IPS-NIHi11 (cell line): Measurements from ENCODE around the gene GRIN2A.

Experiments used
- DNase-seq: peaks from one replicate; pipeline ENCODE4 v3.0.0; 2012; ENCODE audit warnings: mixed read lengths, low spot score

GRIN2A gene

DNA sequence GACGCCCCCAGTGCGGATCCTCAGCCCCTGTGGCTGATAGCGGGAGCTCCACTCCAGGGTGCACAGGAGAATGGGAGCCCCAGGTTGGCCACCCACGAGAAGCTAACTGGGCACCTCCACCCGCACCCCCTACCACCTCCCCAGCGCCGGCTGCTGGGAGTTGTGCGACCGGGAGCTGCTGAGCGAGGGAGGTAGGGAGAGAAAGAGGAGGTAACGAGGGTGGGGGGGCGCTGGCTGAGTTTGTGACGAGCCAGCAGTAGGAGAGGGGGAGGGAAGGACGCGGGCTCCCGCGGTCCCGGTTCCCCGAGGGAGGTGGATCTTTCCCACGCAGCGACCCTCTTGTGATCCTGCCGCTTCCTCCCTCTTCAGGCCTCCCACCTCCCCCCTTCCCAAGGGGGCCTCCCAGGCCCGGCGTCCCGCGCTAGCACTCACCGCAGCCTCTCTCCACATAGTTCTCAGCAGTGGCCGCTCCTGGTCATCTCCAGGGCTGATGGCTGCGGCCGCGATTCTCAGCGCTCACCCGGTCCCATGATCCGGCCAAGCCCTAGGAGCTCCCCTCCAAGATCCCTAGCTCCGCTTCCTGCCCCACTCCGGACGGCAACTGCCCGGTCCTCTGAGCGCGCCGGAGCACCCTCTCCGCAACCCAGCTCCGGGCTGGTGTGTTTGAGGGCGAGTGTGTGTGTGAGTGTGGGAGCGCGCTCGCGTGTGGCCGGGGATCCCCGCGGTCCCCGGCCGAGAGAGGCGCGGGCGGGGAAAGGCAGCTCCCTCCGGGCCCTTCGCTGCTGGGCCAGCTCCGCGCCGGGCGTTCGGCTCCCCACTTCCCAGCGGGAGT lies at the start of gene GRIN2A:
GRIN2A (minus strand) TSS at position 207 of the 832 bp plus-strand sequence. CDS start 2,017 bp downstream, outside the sequence.
- peak; percentile 71 for DNase-seq

GRCh38 chr16:10231563-10231962 lies 49.3 kb upstream of the GRIN2A start:
- no peak for DNase-seq

DNA sequence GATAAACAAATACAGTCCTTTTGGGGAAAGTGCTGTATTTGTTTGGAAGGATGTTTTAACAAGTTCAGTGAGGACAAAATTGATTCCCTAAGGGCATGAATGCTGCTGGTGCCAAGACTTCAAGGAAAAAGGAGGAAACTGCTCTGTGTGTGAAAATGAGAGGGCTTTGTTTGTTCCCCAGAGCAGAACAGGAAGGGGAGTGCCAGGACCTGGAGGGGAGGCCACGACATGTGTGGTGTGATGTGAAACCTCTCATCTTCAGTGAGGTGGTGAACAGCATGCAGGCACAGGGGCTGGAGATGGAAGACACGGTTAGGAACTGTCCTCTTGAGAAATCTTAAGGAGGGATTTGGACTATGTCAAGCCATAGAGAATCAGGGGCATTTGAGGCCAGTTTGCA lies 46.6 kb upstream of the GRIN2A start:
- DNase-seq: no peak

DNA sequence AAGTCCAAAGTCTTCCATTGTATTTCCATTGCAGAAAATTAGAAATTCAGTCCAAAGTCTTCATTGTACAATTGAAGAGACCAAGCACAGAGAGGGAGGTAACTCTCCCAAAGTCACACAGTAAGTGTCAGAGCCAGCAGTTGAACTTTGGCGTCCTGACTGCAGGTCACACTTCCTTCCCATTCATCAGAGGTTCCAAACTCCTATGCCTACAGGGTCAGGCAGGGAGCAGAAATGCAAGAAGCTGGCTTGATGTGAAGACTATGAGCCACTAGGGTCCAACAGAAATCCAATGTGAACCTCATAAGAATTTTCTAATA lies 44.7 kb upstream of the GRIN2A start:
- no peak for DNase-seq

DNA sequence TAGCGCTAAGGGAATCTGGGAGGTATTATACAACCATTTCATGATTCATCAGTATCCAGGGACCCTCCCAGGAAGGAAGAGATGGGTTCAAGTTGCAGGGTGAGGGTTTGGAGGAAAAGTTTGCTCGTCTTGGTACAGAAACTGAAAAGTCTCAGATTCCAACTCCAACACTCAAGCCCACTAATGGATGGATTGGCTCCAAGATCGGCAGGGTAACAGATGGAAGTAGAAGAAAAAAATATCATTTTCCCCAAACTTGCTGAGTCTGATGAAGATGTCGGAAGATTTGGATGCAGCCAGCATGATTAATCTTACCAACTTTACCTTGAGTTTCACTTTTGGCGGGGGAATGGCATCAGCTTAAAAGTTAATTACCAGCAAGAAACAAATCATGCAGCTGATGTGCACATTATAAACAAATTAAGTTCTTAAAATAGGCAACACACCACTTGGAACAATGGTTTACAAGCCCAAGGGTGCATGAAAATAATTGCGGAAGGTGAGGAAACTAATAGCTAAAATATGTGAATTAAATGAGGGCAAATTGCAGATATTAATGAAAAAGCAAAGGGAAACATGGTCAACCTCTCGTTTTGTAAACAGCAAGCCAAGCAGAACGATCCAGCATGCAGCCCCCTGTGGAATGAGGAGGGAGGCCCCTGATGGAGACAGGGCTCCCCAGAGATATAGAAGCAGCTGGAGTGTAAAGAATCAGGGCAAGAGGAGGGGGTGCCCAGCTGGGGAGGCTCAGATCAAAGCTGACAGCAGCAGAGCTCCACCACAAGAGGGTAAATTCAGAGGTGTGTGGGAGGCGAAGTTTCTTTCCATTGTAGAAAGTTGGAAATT lies 44.1 kb upstream of the GRIN2A start:
- no peak for DNase-seq

DNA sequence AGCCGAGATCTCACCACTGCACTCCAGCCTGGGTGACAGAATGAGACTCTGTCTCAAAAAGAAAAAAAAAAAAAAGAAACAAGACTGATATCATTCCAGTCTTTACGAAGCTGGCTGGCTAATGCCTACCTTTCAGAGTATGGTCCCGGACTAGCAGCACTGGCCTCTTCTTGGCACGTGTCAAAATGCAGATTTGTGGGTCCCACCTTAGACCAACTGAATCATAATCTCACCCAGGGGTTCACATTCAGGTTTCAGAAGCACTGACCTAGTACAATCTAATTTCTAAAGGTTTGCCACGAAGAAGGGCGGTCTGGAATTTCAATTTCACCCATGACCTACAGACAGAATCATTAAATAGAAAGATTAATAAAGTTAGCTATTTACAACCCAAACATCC lies 43.4 kb upstream of the GRIN2A start:
- no peak for DNase-seq

GRCh38 chr16:10224850-10225249 lies 42.6 kb upstream of the GRIN2A start:
- DNase-seq: no peak

DNA sequence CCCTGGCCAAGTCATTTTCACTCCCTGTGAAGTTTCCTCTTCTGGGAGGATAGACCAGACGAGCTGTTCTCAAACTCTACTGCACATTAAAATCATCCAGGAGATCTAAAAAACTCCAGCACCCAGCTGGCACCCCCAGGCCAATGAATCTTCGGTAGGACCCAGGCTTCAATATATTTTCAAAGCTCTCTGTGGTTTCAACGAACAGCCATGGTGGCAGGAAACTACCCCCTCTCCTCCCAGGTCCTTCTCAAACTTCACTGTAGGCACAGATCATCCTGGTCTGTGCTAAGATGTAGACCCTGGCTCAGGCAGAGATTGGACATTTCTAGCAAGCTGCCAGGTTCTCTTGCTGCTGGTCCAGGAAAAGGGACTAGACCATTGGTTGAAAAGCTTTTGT lies 38.7 kb upstream of the GRIN2A start:
- no peak for DNase-seq

- DNase-seq: no peak
These were observed 37.5 kb upstream of the GRIN2A start for GRCh38 chr16:10219742-10220141.

GRCh38 chr16:10218490-10219206 lies 36.4 kb upstream of the GRIN2A start:
- DNase-seq: no peak

DNA sequence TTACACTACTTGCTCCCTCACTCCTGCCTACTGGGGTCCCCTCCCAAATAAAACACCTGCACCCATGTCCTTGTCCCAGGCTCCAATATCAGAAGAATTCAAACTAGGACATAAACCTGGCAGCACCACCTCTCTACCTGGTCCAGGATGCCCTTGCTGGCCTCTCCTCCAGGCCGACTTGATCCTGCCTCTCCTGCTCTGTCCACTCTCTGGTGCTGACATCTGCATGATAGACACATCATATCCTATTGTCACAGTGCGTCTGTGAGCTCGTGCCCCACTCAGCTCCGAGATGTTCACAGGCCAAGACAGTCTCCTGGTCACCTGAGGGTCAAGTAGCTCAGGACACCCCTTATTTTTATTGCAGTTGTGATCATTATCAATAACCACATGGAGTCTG lies 31.5 kb upstream of the GRIN2A start:
- no peak for DNase-seq

DNA sequence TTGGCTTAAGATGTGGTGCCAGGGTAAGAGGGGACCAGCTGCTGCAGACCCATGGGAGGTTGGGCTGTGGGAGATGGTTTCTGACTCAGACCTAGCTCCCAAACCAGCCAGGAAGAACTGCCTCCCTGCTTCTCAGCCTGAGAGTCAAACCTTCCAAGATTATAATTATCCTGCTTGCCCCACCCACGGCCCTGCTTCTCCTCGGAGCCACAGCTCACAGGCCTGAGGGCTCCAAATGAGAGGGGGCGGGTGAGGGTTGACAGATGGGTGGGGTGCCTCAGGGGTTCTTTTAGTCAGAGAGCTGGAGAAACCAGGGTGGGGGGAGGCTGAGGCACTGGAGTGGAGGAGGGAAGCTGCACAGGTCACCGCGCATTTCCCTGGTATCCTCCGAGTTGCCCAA lies 28.7 kb upstream of the GRIN2A start:
- DNase-seq: no peak

DNA sequence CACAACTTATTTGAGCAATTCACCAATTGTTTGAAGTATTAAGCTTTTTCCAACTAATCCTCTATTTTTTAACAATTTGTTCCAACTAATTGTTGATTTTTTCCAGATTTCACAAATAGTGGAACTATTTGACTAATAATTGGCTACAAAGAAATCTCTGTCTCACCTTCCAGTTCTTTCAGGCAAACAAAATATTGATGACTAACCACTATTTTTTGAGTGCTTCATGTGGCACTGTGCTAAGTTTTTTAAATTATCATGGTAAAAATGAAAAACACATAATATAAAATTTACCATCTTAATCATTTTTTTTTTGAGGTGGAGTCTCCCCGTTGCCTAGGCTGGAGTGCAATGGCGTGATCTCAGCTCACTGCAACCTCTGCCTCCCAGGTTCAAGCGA lies 24.6 kb upstream of the GRIN2A start:
- no peak for DNase-seq

DNA sequence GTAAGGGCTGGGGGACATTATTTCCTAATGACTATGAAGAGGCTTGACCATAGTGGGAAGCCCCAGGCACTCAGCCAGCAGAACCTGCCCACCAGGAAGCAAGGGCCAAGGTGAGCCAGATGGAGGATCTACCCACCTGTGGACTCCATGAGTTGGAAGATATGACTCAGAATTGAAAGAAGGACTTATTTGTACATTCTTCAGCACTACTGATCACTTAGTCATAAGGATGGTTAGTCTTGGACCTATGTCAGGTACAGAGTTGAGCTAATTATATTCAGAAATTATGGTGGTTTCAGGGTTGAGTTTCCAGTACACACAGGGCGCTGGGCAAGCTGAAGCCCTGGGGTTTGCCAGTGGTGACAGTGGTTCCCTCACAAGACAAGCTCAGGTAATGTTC lies 24.0 kb upstream of the GRIN2A start:
- no peak for DNase-seq

DNA sequence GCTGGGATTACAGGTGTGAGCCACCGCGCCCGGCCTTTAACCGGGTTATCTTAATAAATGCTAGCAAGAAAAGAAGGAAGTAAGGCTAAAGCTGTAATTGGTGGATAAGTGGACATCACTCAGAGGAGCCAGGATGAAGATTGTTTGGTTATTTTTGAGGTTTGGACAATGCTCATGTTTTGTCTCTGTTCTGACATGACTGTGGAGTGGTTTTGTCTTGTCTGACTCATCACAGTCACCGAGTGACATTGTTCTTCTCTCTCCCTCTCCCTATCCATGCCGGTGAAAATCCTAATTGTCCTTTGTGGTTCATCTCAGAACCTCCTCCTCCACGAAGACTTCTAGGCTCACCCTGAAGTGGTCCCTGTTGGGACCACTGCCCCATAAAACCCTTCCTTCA lies 23.5 kb upstream of the GRIN2A start:
- DNase-seq: no peak

- DNase-seq: peak; percentile 23
These were observed 20.4 kb upstream of the GRIN2A start for GRCh38 chr16:10202649-10203048.

DNA sequence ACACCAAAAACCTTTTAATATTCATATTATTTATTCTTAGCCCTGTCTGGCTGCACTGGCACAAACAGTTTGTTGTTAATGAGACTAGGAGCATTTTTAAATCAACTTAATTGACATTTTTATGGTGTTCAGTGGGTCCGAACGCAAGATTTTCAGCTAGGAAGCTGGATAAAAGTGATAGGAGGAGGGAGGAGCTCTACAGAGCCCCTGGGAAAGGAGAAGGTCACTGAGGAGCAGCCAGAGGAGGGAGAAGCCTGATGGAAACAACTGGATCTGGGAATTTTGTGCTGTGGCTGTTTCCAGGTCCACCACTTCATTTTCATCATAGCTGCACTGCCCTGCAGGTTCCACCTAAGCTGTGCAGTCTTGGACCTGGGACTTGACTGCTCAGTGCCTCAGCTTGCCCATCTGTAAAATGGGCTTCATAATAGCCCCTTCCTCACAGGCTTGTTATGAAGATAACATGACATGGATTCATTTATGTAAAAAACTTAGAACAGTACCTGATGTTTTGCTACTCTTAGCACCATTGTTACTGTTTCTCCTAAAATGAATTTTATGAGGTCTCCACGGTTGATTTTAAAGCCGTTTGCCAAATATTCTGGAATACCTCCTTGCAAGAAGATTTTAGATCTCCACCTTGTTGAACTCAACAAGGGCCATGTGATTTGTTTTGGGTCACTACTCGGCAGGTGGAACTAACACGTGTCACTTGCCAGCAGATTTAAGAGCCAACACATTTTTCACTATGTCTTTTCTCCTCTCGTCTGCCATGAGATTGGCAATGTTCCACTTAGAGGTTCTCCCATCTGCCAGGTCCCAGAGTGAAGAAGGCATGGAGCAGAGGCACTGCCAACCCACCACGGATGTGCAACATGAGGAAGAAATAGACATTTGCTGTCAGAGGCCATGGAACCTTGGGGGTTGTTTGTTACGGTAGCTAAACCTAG lies 18.7 kb upstream of the GRIN2A start:
- no peak for DNase-seq

DNA sequence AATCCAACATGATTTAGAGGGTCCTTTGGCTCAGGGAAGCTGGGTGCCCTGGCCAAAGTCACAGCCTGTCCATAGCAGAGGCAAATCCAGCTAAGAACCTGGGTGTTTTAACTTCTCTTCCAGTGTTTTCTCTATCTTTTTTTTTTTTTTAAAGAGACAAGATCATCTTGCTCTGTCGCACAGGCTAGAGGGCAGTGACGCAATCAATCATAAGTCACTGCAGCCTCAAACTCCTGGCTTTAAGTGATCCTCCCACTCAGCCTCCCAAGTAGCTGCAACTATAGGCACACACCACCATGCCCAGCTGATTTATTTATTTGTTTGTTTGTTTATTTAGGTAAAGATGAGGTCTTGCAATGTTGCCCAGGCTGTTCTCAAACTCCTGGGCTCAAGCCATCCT lies 14.8 kb upstream of the GRIN2A start:
- no peak for DNase-seq

GRCh38 chr16:10191096-10191495 lies 8.9 kb upstream of the GRIN2A start:
- no peak for DNase-seq

DNA sequence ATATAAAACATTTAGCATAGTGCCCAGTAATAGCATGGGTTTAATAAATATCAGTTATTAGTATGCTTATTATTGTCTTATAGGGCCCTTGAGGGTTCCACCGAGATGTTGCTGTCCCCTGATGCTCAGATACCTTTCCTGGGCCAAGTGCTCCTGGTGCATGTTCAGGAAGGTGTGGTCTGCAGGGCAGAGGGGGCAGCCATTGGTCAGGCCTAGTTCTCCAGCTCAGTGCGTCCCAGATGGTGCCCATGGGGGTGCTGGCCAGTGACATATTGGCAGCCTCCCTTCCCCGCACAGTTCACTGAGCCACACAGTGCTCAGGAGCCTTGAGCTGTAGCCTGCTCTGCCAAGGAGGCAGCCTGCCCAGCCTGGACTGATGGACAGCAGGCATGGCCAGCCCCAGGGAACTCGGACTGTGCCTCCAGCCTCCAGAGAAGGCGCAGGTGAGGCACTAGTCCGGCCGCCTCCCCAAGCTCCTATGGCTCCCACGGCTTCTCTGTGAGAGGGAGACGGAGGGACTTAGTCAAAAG lies 7.7 kb upstream of the GRIN2A start:
- DNase-seq: no peak

- DNase-seq: no peak
These were observed 6.0 kb upstream of the GRIN2A start for GRCh38 chr16:10188236-10188635.
